Measurements from ENCODE around the gene CDYL.

GRCh38 chr6:4916954-4917561, 140.9 kb downstream of the CDYL start:
- TF ChIP-seq CTCF (IDR thresholded peaks at IDR 0.05) (no peak), POLR2A (IDR thresholded peaks at IDR 0.05) (no peak)

Data from ovary (tissue), 3 donors.